Fibroblast of lung (primary cell): ENCODE results near the gene GDPD3.

ENCODE experiments used
- EZH2 ChIP-seq: IDR thresholded peaks from 2 replicates; pipeline ENCODE4 v1.5.1; 2012; ENCODE audit warnings: low read length, control low read depth, mild to moderate bottlenecking; ENCODE audit errors: missing control alignments
- TF ChIP-seq, protein P1 (sequence below), 2 donors: IDR thresholded peaks in 1 of 2; conservative IDR thresholded peaks in 1 of 2; 1 replicate in 1 of 2; 2 replicates in 1 of 2; pipeline ENCODE4 v1.5.1; 2011 to 2012; ENCODE audit warnings: low read length in 2 of 2, control low read depth in 1 of 2, inconsistent platforms in 1 of 2, low read depth in 1 of 2, mild to moderate bottlenecking in 1 of 2

DNA sequence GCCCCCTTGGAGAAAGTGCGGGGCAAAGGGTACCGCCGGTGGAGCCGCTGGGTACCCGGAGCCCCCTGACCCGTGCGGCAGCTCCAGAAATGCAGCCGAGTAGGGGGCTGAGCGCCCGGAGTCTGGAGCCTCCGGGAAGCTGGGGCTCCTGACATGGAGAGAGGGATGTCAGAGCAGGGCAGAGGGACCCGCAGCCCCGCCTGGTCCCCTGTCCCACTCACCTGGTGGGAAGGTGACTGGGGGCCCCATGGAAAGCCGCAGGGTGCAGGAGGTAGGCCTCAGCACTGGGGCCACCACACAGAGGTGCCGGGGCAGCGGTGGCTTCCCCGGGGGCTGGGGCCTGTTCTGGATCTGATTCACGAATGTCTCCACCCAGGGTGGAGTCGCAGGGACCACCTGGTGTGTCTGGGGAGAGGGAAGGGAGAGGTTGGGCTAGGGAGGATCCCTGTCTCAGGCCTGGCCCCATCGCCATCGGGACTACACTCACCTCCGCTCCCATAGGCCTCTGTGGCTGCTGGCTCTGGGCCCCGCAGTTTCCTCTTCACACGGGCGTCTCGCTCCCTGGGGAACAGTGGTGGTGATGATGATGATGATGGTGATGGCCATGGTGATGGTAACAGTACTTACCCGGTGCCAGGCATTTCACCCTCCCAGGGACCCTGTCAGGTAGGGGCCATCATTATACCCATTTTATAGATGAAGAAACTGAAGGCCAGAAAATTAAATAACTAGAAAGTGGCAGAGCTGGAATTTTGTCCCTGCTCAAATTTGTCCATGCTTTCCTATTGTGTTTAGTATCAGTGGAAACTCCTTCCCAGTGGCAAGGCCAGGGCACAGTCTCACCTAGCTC, 26.8 kb downstream of the GDPD3 start:
- TF ChIP-seq, protein P1, sequence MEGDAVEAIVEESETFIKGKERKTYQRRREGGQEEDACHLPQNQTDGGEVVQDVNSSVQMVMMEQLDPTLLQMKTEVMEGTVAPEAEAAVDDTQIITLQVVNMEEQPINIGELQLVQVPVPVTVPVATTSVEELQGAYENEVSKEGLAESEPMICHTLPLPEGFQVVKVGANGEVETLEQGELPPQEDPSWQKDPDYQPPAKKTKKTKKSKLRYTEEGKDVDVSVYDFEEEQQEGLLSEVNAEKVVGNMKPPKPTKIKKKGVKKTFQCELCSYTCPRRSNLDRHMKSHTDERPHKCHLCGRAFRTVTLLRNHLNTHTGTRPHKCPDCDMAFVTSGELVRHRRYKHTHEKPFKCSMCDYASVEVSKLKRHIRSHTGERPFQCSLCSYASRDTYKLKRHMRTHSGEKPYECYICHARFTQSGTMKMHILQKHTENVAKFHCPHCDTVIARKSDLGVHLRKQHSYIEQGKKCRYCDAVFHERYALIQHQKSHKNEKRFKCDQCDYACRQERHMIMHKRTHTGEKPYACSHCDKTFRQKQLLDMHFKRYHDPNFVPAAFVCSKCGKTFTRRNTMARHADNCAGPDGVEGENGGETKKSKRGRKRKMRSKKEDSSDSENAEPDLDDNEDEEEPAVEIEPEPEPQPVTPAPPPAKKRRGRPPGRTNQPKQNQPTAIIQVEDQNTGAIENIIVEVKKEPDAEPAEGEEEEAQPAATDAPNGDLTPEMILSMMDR (conservative IDR thresholded peaks at IDR 0.05 in 1 of 2, IDR thresholded peaks at IDR 0.05 in 1 of 2; ENCODE audit: low read depth in 1 of 2, low read length in 2 of 2), result no peak
- TF ChIP-seq EZH2, result no peak
